GM18873 (cell line): ENCODE results near the gene CDK14.

ENCODE experiments used
- ATAC-seq: cut with Tn5 transposase; IDR thresholded peaks from one replicate; pipeline ENCODE4 v1.9.1; 2021; ENCODE audit warnings: mild to moderate bottlenecking, moderate library complexity, moderate number of reproducible peaks; ENCODE audit not compliant: unreplicated experiment, low FRiP score

The CDK14 gene

DNA sequence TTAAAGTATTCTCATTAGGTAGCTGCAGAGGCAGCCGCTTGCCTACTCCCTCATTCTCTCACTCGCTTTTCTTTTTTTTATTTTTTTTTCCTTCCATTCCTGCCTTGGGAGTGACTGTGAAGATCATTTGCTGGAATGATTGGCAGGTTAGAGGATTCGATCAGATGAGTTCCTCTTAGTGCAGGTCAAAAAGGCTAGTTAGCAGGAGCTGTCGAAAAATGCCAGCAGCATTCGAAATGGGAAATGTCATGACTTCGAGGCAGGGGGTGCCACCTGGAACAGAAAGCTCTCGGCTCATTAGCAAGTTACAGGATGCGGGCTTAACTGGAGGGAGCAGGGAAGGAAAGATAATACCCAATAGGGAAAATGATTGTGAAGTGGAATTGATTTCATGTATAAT is 530.6 kb downstream of the CDK14 start:
- ATAC-seq = no peak

DNA sequence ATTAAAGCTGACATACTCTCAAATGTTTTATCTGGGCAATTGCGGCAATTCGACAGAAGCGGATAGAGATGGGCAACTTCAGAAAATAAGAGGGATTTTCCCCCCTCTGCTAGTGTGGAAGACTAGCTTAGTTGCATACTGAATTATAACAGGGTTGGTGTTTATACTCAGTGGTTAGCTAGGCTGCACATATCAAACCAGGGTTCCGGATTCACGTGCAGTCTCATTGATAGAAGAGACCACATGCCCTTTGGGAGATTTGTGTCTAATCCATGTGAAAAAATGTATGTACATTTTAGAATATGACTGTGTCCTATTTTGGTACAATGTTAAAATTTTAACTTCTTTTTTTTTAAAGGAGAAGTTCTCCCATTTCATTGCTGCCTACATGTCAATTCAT is 531.2 kb downstream of the CDK14 start:
- no peak for ATAC-seq

DNA sequence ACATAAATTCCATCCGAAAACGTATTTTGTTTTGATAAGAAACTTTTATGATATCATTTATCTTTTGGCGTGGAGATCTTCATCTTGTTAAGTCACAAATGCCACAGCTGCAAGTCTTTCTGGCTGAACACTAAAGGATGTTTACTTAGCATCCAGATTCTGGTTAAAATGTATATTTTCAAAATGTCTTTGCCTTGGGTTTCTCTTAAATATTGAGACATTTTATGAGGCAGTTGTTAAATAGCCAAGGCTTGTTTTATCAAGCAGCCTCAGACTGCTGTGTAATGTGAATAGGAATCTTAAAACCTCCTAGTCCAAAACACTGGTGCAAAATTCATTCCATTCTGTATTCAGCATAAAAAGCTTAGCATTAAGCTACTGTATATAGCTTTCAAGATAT is 531.8 kb downstream of the CDK14 start:
- no peak for ATAC-seq

GRCh38 chr7:91128683-91129348 is 532.7 kb downstream of the CDK14 start:
- ATAC-seq = no peak

DNA sequence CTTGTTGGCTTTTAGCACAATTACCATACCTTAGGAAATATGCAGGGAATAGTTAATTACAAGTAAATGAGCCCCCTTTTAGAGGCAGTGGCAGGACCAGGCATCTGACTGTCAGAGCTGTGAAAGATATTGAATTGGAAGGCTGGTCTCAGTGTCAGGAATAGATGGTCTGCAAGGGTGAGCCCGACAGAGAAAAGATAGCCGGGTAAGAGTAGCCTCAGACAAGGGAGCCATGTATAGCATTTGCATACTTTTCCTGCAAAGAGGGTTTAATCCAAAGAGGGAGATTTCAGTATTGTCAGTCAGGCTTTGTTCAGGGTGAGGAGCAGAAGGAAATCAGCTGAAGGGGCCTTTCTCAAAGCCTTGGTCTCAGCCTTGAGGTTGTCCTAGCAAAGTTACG is 539.2 kb downstream of the CDK14 start:
- ATAC-seq = no peak

- no peak for ATAC-seq
Measured at GRCh38 chr7:91135703-91136430, 539.7 kb downstream of the CDK14 start.

GRCh38 chr7:91137153-91137787 is 541.1 kb downstream of the CDK14 start:
- no peak for ATAC-seq

GRCh38 chr7:91137788-91138368 is 541.8 kb downstream of the CDK14 start:
- ATAC-seq = no peak

GRCh38 chr7:91140286-91140685 is 544.2 kb downstream of the CDK14 start:
- ATAC-seq = no peak

GRCh38 chr7:91140982-91141381 is 544.9 kb downstream of the CDK14 start:
- ATAC-seq = no peak

- no peak for ATAC-seq
Measured at GRCh38 chr7:91142743-91143142, 546.6 kb downstream of the CDK14 start.

GRCh38 chr7:91149341-91150246 is 553.5 kb downstream of the CDK14 start:
- no peak for ATAC-seq

- ATAC-seq = no peak
Measured at GRCh38 chr7:91151916-91152315, 555.8 kb downstream of the CDK14 start.

- no peak for ATAC-seq
Measured at GRCh38 chr7:91156316-91157185, 560.4 kb downstream of the CDK14 start.

- no peak for ATAC-seq
Measured at GRCh38 chr7:91157579-91158320, 561.6 kb downstream of the CDK14 start.

DNA sequence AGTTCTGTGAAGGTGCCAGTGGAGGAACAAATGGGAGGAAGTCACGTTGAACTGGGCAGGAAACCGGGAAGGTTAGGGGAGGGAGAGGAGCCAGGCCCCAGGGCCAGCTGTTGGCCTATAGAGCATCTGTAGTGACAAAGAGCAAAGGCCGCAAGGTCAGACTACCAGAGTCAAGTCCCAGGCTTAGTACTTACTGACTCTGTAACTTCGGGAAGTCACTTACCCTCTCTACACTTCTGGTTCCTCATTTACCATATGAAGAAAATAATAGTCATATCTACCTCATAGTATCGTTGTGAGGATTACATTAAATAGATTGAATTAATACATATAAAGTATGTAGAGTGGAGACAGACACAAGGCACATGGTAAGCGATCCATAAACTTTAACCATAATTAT is 566.3 kb downstream of the CDK14 start:
- no peak for ATAC-seq

DNA sequence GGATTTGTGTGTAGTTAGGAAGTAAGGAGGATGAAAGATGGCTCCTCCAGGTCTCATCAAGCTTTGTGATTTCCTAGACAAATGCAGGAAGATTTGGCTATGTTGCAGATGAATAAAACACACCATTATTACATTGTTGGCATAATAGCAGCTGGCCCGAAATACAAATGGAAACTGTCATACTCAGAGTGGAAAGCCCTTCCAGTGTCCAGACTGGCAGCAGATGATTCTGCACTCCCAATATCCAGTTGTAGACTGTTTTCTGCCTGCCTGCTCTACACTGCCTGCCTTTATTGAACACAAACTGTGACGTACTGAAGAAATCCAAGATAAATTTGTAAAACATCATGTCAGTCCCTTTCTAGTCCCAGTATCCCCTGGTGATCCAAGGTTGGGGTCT is 568.4 kb downstream of the CDK14 start:
- no peak for ATAC-seq

GRCh38 chr7:91165006-91165845 is 569.1 kb downstream of the CDK14 start:
- peak; percentile 84 for ATAC-seq
